ENCODE measurements around the gene TESK2. TPM values are rescaled to one million over a fixed set of nuclear protein-coding genes. Genes with fewer than 3 reads are reported as not detected.

The TESK2 gene
- polyA plus RNA-seq, 1 of the 3 experiments (the other 2 are of a cell fraction) = 1.3 TPM

GRCh38 chr1:45448357-45448756 lies 42.6 kb downstream of the TESK2 start (continued):
- TF ChIP-seq MEF2A (IDR thresholded peaks at IDR 0.05; ENCODE audit: borderline replicate concordance, low read depth) = no peak

GRCh38 chr1:45446950-45447672 lies 43.9 kb downstream of the TESK2 start:
- TF ChIP-seq ZBTB33 (IDR thresholded peaks at IDR 0.05; ENCODE audit: borderline replicate concordance, low read depth) (no peak), FOXM1 (IDR thresholded peaks at IDR 0.05; ENCODE audit: low read depth) (no peak), RFX5 (IDR thresholded peaks at IDR 0.05; ENCODE audit: low read length) (no peak), RXRA (IDR thresholded peaks at IDR 0.05; ENCODE audit: borderline replicate concordance, low read depth) (no peak), EP300 (IDR thresholded peaks at IDR 0.05; ENCODE audit: borderline replicate concordance in 1 of 2, low read depth in 1 of 2, low read length in 1 of 2) (no peak), GABPA (IDR thresholded peaks at IDR 0.05; ENCODE audit: low read depth) (no peak), JUND (IDR thresholded peaks at IDR 0.05) (no peak), FOSL2 (IDR thresholded peaks at IDR 0.05; ENCODE audit: borderline replicate concordance, low read depth) (no peak), EZH2phosphoT487 (IDR thresholded peaks at IDR 0.05; ENCODE audit: borderline replicate concordance, low read depth) (no peak), RCOR1 (IDR thresholded peaks at IDR 0.05; ENCODE audit: low read length) (no peak), POLR2AphosphoS5 (IDR thresholded peaks at IDR 0.05; ENCODE audit: low read depth, low read length) (no peak), ELF1 (IDR thresholded peaks at IDR 0.05) (no peak)
- TF ChIP-seq, protein P1, sequence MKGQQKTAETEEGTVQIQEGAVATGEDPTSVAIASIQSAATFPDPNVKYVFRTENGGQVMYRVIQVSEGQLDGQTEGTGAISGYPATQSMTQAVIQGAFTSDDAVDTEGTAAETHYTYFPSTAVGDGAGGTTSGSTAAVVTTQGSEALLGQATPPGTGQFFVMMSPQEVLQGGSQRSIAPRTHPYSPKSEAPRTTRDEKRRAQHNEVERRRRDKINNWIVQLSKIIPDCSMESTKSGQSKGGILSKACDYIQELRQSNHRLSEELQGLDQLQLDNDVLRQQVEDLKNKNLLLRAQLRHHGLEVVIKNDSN (IDR thresholded peaks at IDR 0.05; ENCODE audit: borderline replicate concordance, low read depth) = no peak
- TF ChIP-seq, protein P2, sequence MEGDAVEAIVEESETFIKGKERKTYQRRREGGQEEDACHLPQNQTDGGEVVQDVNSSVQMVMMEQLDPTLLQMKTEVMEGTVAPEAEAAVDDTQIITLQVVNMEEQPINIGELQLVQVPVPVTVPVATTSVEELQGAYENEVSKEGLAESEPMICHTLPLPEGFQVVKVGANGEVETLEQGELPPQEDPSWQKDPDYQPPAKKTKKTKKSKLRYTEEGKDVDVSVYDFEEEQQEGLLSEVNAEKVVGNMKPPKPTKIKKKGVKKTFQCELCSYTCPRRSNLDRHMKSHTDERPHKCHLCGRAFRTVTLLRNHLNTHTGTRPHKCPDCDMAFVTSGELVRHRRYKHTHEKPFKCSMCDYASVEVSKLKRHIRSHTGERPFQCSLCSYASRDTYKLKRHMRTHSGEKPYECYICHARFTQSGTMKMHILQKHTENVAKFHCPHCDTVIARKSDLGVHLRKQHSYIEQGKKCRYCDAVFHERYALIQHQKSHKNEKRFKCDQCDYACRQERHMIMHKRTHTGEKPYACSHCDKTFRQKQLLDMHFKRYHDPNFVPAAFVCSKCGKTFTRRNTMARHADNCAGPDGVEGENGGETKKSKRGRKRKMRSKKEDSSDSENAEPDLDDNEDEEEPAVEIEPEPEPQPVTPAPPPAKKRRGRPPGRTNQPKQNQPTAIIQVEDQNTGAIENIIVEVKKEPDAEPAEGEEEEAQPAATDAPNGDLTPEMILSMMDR (IDR thresholded peaks at IDR 0.05) = no peak
- no peaks in the 10 kb centered on the region for H3K9me3 ChIP-seq
- H3K79me2 ChIP-seq (ENCODE audit: insufficient read depth) = no peaks in the 10 kb centered on the region
- ChIA-PET CTCF (interaction anchor here (0.6 kb wide), 2 partner anchors 71 to 372 kb away, joined by 3 to 4 read pairs; no protein-coding TSS in a partner anchor), POLR2A (no interaction called here)
- H4K20me1 ChIP-seq (ENCODE audit: insufficient read depth) = no peaks in the 10 kb centered on the region
- 85% methylated on average over 1 of the region's 1 CpG for WGBS (ENCODE audit: low lambda C conversion rate)
- no peaks in the 10 kb centered on the region; a peak in 1 of 4 replicates for H3K4me1 ChIP-seq (ENCODE audit: control insufficient read depth in 1 of 2, insufficient read depth in 2 of 2, low read depth in 1 of 2, low read length in 1 of 2)
- no peaks in the 10 kb centered on the region for H3K36me3 ChIP-seq (replicated peaks in 1 of 2; ENCODE audit: control insufficient read depth in 1 of 2, insufficient read depth in 2 of 2, low read length in 1 of 2)
- H3K27ac ChIP-seq (ENCODE audit: low read depth in 2 of 2, low read length in 1 of 2) = no peak overlapping the region
- no peaks in the 10 kb centered on the region for H3F3A ChIP-seq (replicated peaks; ENCODE audit: insufficient read depth)
- H3K4me3 ChIP-seq (ENCODE audit: low read depth in 2 of 2, low read length in 1 of 2) = no peak overlapping the region
- H3K4me2 ChIP-seq = no peak overlapping the region
- H3K27me3 ChIP-seq (ENCODE audit: insufficient read depth) = no peaks in the 10 kb centered on the region
- no peak for DNase-seq
- no peak overlapping the region for H2AFZ ChIP-seq (ENCODE audit: low read depth)
- no peak overlapping the region for H3K9ac ChIP-seq
- no peaks in the 10 kb centered on the region for H3K9me2 ChIP-seq
